Adipose tissue (tissue), 3 donors: ENCODE measurements around the gene OR56A5. TPM values are rescaled to one million over a fixed set of nuclear protein-coding genes. Genes with fewer than 3 reads are reported as not detected.

ENCODE experiments used
- H3K27ac ChIP-seq: one replicate; pipeline ENCODE4 v1.5.1; 2013; ENCODE audit warnings: low read depth, low read length
- WGBS, 3 donors: extraction: QIAGEN DNeasy Blood & Tissue Kit; methylation state at CpG; one replicate each; pipeline ENCODE4 v1.1.7; 2013; 5-methylcytosine and 5-hydroxymethylcytosine counted together
- polyA plus RNA-seq, 3 donors: library from polyadenylated mRNA; stranded (reverse); fragments of 200-250 nt; gene quantifications; one replicate each; pipeline ENCODE4 v1.2.3, GENCODE V29; 2013
- donor health status: healthy with polysubstance abuse.
- donor health status: Bipolar disorder and iron deficiency.
- donor health status: healthy.

OR56A5 gene
- polyA plus RNA-seq, 3 donors: not detected

DNA sequence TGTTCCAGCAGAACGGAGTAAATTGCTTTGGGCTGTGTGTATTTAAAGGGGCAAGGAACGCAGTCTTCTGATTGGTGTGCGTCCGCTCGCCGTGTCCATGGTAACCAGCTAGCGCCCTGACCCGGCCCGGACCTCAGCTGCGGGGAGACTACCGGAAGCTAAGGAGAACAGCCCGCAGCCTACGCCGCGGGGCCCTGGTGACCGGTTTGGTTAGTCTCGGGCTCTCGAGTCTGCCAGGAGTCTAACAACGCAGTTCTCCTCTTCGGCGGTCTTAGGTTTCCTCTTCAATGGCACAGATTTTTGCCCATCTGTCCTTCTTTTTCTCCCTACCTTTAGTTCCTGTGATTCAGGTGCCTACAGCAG, 29.7 kb downstream of the OR56A5 start:
- no peak overlapping the region for H3K27ac ChIP-seq
- WGBS, 3 donors: 71 to 82% (median 72%) methylated on average over 21 of the region's 21 CpGs

DNA sequence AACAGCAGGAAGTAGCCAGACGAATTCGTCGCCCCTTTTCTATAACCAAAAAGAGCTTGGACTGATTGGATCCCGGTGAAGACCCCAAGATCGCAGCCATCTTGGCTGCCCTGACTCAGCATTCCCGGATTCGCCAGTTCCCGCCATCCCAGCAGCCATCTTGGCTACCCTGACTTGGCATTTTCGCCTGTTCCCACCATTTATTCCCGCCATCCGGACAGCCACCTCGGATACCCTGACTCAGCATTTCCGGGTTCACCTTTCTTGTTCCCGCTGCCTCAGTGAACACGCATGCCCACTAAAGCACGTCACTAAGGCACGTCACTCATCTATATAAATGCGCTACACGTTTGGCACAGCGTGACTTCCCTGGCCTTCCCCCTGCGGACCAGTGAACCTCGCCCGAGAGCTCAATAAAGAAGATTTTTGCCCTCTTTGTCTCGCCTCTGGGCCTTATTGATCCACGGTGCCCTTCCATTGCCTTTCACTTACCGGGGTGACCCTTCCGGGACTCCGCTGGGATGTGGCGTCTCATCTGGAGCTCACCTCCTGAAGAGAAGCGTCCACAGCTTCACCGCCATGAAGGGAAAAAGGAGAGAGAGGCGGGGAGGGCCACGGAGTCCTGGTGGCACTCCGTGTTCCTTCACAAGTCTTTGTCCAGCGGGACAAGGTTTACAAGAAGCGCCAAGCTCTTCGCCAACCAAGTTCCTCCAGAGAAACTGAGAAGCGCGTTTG, 30.3 kb downstream of the OR56A5 start:
- 78 to 95% (median 88%) methylated on average over 39 of the region's 39 CpGs for WGBS, 3 donors

DNA sequence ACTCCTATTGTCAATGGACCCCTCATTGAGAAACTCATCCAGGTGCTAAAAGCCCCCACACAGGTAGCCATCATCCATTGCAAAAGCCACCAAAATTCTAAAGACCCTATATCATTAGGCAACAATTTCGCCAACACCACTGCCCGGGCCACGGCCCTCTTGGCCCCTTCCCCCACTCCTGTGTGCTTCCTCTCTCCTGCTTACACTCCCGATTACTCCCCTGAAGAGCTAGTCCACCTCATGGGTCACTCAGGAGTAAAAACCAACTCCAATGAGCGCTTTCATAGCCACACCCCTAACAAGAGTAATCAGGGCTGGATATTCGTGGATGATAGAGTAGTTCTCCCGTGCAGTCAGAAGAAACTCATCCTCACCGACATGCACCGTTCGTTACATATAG, 35.2 kb downstream of the OR56A5 start:
- 87 to 95% (median 94%) methylated on average over 10 of the region's 10 CpGs for WGBS, 3 donors
- H3K27ac ChIP-seq: no peak overlapping the region

More for the DNA sequence above, 30.3 kb downstream of the OR56A5 start:
- no peak overlapping the region for H3K27ac ChIP-seq

DNA sequence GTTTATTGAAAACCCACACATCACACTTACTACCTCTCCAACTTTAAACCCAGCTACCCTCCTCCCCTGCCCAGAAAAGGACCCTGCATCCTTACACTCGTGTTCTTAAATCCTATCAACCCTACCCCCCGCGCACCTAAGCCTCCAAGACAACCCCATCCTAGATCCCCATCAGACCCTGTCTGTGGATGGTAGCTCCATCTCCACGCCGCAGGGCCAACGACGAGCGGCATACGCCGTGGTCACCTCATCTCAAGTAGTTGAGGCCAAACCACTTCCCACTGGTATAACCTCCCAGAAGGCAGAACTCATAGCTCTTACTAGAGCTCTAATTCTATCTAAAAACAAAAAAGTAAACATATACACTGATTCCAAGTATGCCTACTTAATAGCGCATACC, 35.6 kb downstream of the OR56A5 start:
- H3K27ac ChIP-seq: no peak overlapping the region
- 92 to 95% (median 93%) methylated on average over 11 of the region's 11 CpGs for WGBS, 3 donors

DNA sequence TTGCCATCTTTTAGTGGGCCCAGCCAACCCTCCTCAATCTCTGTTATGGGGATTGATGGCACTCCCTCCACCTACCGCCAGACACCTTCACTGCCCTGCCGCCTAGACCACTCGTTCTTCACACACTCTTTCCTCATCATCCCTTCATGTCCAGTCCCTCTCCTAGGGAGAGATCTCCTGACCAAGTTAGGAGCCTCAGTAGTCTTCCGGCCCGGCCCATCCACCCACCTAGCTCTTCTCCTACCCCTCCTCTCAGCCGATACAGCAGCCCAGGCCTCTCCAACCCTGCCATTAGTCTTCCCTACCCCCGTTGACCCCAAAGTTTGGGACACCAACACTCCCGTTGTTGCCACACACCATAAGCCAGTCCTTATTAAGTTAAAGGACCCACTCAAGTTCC, 37.2 kb downstream of the OR56A5 start:
- 82 to 94% (median 93%) methylated on average over 8 of the region's 8 CpGs for WGBS, 3 donors
- H3K27ac ChIP-seq: no peak overlapping the region

DNA sequence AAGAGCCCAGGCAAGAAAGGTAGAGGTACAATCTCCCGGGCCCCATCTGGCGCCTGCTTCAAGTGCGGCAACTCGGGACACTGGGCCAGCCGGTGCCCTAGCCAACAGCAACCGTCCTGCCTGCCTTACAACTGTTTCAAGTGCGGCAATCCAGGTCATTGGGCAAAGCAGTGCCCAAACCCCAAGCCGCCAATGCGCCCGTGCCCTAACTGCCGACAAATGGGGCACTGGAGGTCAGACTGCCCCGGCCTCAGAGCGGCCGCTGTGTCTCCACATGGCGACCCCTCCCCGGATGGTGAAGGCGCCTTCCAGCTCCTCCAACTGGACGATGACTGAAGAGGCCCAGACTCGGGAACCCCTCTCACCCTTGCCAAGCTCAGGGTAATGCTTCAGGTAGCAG, 37.7 kb downstream of the OR56A5 start:
- H3K27ac ChIP-seq: no peak overlapping the region
- 84 to 91% (median 90%) methylated on average over 19 of the region's 19 CpGs for WGBS, 3 donors

DNA sequence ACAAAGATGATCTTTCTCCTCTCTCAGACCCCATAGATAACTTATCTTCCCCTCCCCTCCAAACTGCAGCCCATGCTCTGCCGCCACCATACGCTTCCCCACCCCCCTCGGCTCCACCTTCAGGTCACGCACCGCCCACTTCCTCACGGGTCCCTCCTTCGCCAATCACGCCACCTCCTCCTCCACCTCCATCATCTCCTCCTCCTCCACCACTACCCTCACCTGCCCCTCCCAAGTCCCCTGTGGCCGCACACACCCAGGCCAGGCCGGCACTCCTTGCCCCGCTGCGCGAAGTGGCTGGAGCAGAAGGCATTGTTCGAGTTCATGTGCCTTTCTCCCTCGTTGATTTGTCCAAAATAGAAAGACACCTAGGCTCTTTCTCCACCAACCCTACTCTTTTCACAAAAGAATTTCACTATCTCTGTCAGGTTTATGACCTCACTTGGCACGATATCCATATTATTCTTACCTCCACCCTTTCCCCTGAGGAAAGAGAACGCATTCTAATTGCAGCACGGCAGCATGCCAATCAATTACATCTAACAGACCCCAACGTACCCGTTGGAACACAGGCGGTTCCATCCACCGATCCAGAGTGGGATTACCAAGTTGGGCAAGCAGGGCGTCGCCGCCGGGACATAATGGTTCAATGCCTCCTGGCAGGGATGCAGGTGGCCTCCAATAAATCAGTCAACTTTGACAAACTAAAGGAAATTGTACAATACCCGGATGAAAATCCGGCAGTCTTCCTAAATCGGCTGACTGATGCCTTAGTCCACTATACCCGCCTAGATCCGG, 38.5 kb downstream of the OR56A5 start:
- H3K27ac ChIP-seq: no peak overlapping the region
- WGBS, 3 donors: 86 to 93% (median 88%) methylated on average over 31 of the region's 31 CpGs

DNA sequence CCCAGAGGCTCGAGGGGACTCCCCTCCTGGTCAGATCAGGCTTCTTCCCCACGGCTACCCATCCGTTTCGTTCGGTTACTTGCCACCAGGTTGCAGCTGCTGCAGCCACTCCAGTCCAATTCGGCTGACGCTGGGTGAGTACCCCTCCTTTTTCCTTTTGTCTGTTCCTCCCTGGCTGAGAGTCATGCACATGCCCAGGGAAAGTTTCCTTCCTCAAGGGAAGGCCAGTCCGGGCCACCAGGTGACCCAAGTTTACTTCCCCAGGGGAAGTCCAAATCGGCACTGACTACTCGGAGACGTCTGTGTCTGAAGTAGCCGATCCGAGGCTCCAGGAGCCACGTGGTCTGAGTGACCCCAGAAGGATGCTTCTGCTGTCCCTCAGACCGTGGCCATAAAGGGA, 39.5 kb downstream of the OR56A5 start:
- WGBS, 3 donors: 85 to 89% (median 85%) methylated on average over 15 of the region's 15 CpGs

DNA sequence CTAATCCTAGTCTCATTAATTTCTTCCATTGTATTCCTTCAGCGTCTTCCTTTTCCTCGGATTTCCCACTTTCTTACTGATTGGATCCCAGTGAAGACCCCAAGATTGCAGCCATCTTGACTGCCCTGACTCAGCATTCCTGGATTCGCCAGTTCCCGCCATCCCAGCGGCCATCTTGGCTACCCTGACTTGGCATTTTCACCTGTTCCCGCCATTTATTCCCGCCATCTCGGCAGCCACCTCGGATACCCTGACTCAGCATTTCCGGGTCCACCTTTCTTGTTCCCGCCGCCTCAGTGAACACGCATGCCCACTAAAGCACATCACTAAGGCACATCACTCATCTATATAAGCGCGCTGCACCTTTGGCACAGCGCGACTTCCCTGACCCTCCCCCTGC, 40.0 kb downstream of the OR56A5 start:
- 92 to 96% (median 95%) methylated on average over 17 of the region's 17 CpGs for WGBS, 3 donors
- H3K27ac ChIP-seq: no peak overlapping the region

More for the DNA sequence above, 39.5 kb downstream of the OR56A5 start:
- H3K27ac ChIP-seq: no peak overlapping the region

DNA sequence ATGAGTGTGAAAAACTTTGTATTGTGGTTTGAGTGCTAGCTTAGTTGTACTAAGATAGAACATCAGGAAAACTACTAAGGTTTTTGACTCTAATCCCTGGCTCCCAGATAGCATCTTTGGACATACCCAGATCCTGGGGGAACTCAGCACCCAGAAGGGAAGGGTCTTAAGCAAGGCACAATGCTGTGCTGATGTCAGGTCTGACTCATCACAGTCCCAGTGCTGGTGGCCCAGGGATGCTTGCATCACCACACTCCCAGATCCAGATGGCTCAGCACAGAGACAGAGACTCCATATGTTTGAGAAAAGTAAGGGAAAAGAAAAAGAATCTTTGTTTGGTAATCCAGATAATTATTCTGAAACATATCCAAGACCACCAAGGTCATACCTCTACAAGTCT, 44.5 kb downstream of the OR56A5 start:
- H3K27ac ChIP-seq: no peak overlapping the region

DNA sequence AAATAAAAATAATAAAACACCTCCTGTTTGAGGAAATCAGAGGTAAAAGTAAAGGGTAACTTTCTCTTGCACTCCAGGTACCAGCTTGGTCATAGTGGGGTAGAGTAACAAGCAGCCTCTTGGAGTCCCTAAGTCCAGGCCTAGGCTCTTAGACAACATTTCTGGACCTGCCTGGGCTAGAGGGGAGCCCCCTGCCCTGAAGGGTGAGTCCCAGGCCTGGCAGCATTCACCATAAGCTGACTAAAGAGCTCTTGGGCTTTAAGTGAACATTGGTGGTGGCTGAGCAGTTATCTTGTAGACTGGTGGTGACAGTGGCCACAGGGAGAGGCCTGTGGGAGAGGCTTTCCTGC, 44.9 kb downstream of the OR56A5 start:
- no peak overlapping the region for H3K27ac ChIP-seq

DNA sequence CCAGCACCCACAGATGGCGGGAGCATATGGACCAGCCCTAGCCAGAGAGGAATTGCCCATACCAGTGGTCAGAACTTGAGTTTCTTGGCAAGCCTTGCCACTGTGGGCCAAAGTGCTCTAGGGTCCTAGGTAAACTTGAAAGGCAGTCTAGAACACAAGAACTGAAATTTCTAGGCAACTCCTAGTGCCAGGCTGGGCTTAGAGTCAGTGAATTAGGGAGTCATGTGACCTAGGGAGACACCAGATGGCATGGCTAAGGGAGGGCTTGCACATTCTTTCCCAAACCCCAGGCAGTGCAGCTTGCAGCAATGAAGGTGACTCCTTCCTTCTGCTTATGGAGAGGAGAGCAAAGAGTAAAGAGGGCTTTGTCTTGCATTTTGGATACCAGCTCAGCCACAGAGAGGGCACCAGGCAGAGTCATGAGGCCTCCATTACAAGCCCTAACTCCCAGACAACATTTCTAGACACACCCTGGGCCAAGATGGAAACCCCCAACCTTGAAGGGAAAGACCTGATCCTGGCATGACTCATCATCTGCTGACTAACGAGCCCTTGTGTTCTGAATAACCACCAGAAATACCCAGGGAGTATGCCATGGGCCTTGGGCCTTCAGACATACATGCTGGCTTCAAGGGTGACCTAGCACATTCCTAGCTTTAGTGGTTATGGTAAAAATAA, 45.4 kb downstream of the OR56A5 start:
- WGBS, 3 donors: 61 to 78% (median 77%) methylated on average over 2 of the region's 2 CpGs
- H3K27ac ChIP-seq: no peak overlapping the region

Other genes starting within 250 kb of the OR56A5 start
- not detected for gene OR56B1, start 232.0 kb downstream of the OR56A5 start, polyA plus RNA-seq
- gene OR52N4, start 214.3 kb downstream of the OR56A5 start, polyA plus RNA-seq: under 1 TPM in 1 of 3 donors, not detected in 2; 0.21 TPM
- gene OR52N5, start 185.1 kb downstream of the OR56A5 start, polyA plus RNA-seq: under 1 TPM in 1 of 3 donors, not detected in 2; 0.04 TPM
- gene OR52N1, start 177.2 kb downstream of the OR56A5 start, polyA plus RNA-seq: under 1 TPM in 1 of 3 donors, not detected in 2; 0.06 TPM
- under 1 TPM in 1 of 3 donors, not detected in 2; 0.14 TPM for gene OR52N2, start 159.6 kb downstream of the OR56A5 start, polyA plus RNA-seq
- not detected for gene OR52E6, start 126.6 kb downstream of the OR56A5 start, polyA plus RNA-seq
- not detected for gene OR52E8, start 110.8 kb downstream of the OR56A5 start, polyA plus RNA-seq
- gene OR52E4, start 87.9 kb downstream of the OR56A5 start, polyA plus RNA-seq: not detected
- not detected for gene OR52E5, start 75.3 kb downstream of the OR56A5 start, polyA plus RNA-seq
- not detected for gene OR56A3, start 26.2 kb downstream of the OR56A5 start, polyA plus RNA-seq
- not detected for gene OR52L1, start 18.5 kb upstream of the OR56A5 start, polyA plus RNA-seq
- not detected for gene OR56A4, start 38.5 kb upstream of the OR56A5 start, polyA plus RNA-seq
- gene OR56A1, start 62.3 kb upstream of the OR56A5 start, polyA plus RNA-seq: not detected
- not detected for gene OR56B4, start 139.2 kb upstream of the OR56A5 start, polyA plus RNA-seq
- not detected for gene OR52B2, start 201.8 kb upstream of the OR56A5 start, polyA plus RNA-seq
- not detected for gene OR52W1, start 230.7 kb upstream of the OR56A5 start, polyA plus RNA-seq
- not detected for gene C11orf42, start 237.1 kb upstream of the OR56A5 start, polyA plus RNA-seq